HPDE6-E6E7 (cell line): Measurements from ENCODE around the gene AKR7A2.
"Not testable (repeated sequence)": the region's sequence is repeated elsewhere in the genome, so short reads cannot be mapped to it uniquely, and the experiment has no call there.

ENCODE experiments used
- DNase-seq: peaks from one replicate; pipeline ENCODE4 v3.0.0; 2011; ENCODE audit warnings: missing footprints; ENCODE audit errors: extremely low spot score

Gene AKR7A2

DNA sequence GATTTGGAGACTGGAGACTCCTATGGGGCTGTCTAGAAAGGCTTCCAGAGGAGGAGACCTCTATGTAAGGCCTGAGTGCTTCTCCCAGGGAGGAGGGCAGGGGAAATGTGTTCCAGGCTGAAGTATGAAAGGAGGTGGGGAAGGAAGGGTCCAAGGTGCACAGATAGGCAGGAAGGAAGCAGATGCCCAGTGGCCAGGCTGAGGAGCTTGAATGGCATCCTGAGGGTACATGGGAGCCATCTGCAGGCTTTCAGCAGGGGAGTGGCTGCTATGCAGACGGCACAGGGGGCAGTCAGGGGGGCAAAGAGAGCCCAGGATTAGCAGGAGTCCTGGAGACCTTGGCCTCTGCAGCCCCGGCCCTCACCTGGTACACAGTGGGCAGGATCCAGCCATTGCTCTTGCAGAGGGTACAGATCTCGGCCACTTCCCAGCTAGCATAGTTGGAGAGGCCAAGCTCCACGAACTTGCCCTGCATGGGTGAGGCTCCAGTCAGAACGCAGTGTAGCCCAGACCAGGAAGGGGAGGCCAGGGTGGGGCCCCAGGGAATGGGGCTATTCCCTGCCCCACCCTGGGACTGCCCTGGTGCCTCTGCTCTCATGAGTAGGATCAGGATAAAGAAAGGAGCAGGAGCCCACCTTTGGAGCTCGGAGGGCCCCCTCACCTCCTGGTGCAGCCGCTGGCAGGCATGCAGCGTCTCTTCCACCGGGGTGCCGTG, 4.0 kb downstream of the AKR7A2 start:
- DNase-seq: no peak

DNA sequence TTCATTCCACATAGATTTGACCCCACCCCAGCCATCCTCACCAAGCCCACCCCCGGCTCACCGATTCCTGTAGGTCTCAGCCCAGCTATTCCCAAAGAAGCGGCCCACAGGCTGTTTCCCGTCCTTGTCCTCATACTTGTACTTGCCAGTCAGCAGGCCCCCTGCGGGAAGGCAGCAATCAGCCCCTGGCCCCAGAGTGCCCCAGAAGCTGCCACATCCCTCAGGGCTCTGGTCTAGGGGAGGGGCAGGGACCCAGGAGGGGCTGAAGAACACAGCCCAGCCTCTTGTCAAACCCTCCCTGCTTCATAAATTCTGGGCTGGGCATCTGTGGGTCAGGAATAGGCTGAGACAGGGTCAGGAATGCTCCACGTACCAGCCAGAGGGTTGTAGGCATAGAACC, 5.0 kb downstream of the AKR7A2 start:
- no peak for DNase-seq

DNA sequence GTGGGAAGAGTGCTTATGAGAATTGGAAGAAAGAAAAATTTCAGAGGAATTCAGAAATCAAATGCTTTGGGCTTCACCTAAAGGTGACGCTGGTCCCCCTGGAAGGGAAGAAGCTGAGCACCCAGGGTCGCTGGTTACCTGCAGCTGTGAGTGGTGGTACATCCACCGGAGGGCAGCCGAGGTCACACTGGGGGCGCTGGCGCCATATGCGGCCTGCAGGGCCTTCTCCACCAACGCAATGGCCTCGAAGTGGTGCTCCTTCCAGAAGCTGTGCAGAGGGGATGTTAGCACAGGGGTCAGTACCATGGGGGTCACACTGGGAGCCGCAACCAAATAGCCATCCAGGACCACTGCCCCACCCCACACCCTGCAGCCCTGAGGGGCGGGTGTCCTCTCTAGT, 6.1 kb downstream of the AKR7A2 start:
- no peak for DNase-seq

DNA sequence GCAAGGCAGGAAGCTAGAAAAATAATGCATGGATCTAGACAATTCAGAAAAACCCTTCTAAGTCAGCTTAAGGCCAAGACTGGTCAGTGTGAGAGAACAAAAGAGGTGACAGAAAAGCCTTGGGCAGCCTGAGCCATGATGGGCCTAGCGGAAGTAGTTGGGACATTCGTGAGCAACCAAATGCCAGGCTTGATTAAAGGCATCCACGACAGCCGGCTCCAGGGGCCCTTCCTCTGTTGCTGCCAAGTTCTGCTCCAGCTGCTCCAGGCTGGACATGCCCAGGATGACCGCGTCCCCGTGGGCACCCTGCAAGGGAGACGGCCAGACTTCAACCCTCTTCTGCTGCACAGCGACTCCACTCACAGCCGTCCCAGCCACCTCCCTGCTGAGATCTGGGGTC, 7.9 kb downstream of the AKR7A2 start:
- not testable (repeated sequence) for DNase-seq

DNA sequence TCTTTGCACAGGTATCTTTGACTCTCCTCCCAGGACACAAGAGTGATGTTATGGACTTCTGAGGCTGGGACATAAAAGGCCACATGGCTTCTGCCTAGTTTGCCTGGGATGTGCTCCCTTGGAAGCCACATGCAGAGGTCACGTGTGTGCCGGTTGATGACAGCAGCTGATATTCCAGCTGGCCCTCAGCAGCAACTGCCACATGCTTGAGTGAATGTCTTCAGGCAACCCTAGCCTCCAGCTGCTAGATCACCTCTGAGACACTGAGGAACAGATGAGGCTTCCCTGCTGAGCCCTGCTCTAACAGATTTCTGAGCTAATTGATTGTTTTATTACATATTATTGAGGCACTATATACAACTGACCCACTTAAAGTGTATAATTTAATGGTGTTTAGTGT, 11.7 kb downstream of the AKR7A2 start:
- no peak for DNase-seq

DNA sequence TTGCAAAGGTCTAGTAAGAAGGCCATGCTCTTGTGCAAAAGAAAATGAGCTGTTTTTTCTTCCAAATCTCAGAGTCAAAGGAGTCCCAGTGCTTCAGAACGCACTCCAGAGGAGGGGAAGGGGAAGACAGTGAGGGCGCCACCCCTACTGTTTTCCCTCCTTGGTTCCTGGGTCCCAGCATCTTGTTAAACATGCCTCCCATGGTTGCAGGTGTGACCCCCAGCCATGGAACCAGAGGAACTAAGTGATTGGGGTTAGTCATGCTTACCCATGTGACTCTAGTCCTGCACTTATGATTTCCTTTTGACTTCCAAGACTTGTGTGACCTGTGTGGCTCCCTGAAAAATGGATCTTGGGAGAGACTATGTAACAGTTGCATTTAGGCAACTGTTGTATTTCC, 17.3 kb downstream of the AKR7A2 start:
- no peak for DNase-seq

DNA sequence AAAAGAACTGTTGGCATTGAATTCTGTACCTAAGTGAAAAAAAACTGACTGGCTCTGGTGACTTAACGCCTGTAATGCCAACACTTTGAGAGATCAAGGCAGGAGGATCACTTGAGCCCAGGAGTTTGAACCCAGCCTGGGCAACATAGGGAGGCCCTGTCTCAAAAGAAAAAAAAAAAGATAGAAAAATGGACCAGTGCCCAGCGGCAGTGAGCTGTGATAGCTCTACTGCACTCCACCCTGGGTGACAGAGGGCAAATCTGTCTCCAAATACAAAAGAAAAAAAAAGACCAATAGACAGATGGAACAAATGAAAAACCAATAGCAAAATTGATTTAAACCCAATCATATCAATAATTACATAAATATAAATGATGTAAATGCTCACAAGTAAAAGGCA, 22.7 kb downstream of the AKR7A2 start:
- no peak for DNase-seq

DNA sequence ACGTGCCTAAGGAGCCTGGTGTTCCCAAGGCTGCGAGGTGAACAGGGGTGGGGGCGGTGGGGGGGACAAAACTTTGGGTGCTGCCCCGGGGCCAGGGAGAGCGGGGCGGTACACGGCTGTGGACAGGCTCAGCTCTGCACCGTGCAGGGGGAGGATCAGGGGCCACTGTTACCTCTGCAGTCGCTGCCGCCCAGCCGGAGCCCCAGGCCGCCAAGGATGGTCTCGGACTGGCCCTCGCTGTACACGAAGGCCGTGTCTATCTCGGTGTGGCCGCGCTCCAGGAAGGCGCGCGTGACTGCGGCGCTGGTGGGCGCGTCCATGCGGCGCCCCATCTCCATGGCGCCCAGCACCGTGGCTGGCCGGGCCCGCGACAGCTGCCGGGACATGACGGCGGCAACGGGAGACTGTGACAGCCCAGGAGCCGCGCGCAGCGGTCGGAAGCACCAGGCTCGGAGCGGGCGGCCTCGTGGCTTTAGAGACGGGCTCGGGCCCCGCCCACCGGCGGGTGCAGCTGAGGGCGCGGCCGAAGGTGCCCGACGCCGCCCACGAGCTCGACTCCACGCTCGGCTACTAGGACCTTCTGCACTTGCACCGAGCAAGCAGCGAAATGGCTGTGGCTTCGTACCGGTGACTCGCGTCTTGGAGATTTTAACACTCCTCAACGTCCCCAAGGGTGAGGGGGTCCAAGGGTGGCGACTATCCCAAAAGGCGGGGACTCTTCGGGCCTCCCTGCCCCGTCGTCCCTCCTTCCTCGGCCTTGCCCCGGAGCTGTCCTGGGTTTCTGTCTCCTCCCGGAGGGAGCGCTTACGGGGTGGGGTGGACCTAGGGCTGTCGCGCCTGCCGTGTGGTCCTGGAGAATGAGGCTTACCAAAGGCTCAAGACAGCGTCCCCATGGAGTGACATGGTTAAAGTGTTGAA, 23.4 kb downstream of the AKR7A2 start, which contains the start of gene AKR7A3:
AKR7A3 (minus strand) TSS at position 447 of the 918 bp plus-strand sequence; CDS start at position 386, 61 bp downstream.
- peak; percentile 53 for DNase-seq

DNA sequence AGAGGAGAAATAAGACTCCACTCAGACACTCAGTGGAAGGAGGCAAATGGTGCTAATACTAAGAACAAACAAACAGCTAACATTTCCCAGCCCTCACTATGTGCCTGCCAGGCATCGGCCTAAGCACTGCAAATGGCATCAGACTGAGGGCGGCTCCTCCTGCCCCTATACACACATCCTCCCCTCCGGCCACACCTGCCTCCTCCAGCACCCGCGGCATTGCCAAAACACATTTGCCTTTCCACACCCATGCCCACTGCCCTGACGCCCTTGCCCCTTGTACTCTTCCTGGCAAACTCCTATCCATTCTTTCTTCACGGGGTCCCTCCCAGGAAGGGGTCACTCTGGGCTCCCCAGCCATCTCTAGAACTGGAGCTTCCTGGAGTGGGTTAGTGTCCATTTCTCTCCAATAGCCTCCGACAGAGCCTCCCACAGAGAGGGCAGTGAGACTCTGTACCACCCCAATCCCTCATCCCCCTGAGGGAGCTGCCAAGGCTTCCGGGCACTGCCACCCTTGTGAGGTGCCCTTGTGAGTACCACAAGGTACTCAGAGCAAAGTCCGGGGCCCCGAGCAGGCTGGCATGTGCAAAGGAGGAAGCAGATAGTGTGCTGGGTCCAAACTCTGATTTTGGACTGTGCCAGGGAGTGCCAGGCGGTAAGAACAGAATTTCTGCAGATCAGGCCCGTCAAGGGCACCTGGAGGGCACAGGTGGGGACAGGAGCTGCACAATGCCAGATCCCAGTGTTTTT, 24.3 kb downstream of the AKR7A2 start:
- no peak for DNase-seq

DNA sequence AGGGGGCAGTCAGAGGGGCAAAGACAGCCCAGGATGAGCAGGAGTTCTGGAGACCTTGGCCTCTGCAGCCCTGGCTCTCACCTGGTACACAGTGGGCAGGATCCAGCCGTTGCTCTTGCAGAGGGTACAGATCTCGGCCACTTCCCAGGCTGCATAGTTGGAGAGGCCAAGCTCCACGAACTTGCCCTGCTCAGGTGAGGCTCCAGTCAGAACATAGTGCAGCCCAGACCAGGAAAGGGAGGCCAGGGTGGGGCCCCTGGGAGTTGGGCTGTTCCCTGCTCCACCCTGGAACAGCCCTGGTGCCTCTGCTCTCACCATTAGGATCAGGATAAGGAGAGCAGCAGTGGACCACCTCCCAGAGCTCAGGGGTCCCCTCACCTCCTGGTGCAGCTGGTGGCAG, 26.1 kb downstream of the AKR7A2 start:
- DNase-seq: not testable (repeated sequence)

DNA sequence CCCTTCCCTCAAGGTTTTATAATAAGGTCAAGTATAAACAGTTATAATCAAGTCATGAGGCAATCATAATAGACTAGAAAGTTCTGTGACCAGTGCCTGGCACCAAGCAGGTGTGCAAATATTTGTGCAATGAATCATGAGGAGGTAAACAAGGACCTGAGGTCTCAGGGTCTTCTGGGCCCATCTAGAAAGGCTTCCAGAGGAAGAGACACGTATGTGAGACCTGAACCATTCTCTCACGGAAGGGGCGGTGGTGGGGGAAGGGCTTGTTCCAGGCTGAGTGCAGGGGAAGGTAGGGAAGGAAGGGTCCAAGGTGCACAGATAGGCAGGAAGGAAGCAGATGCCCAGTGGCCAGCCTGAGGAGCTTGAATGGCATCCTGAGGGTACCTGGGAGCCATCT, 26.6 kb downstream of the AKR7A2 start:
- DNase-seq: not testable (repeated sequence)

DNA sequence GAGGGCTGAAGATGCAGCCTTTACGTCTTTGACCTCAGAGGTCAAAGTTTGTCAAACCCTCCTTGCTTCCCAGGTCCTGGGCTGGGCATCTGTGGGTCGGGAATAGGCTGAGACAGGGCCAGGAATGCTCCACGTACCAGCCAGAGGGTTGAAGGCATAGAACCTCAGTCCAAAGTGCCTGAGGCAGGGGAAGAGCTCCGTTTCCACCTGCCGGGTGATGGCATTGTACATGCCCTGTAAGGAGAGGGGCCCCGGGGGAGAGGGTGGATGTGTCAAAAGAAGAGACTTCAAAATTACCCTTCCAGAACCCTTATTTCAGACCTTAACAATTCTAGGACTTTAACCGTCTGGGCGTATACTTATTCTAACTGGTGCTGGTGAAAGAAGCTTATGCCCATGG, 27.1 kb downstream of the AKR7A2 start:
- no peak for DNase-seq

DNA sequence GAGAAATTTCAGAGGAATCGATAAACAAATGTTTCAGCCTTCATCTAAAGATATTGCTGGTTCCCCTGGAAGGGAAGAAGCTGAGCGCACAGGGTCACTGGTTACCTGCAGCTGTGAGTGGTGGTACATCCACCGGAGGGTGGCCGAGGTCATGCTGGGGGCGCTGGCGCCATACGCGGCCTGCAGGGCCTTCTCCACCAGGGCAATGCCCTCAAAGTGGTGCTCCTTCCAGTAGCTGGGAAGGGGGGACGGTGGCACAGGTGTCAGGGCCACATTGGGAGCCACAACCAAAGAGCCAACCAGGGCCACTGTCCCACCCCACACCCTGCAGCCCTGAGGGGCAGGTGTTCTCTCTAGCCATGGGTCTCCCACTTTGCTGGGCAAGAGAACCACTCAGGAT, 28.1 kb downstream of the AKR7A2 start:
- DNase-seq: no peak

DNA sequence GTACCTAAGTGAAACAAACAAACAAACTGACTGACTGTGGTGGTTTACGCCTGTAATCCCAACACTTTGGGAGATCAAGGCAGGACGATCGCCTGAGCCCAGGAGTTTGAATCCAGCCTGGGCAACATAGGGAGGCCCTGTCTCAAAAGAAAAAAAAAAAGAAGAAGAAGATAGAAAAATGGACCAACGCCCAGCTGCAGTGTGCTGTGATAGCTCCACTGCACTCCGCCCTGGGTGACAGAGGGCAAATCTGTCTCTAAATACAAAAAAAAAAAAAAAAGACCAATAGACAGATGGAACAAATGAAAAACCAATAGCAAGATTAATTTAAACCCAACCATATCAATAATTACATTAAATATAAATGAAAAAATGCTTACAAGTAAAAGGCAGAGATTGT, 37.3 kb downstream of the AKR7A2 start:
- DNase-seq: no peak

DNA sequence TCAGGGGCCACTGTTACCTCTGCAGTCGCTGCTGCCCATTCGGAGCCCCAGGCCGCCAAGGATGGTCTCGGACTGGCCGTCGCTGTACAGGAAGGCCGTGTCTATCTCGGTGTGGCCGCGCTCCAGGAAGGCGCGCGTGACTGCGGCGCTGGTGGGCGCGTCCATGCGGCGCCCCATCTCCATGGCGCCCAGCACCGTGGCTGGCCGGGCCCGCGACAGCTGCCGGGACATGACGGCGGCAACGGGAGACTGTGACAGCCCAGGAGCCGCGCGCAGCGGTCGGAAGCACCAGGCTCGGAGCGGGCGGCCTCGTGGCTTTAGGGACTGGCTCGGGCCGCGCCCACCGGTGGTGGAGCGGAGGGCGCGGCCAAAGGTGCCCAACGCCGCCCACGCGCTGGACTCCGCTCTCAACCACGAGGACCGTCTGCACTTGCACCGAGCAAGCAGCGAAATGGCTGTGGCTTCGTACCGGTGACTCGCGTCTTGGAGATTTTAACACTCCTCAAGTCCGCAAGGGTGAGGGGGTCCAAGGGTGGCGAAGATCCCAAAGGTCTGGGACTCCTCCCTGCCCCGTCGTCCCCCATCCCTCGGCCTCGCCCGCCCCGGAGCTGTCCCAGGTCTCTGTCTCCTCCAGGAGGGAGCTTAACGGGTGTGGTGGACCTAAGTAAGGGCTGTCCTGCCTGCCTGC, 38.0 kb downstream of the AKR7A2 start:
- DNase-seq: not testable (repeated sequence)

DNA sequence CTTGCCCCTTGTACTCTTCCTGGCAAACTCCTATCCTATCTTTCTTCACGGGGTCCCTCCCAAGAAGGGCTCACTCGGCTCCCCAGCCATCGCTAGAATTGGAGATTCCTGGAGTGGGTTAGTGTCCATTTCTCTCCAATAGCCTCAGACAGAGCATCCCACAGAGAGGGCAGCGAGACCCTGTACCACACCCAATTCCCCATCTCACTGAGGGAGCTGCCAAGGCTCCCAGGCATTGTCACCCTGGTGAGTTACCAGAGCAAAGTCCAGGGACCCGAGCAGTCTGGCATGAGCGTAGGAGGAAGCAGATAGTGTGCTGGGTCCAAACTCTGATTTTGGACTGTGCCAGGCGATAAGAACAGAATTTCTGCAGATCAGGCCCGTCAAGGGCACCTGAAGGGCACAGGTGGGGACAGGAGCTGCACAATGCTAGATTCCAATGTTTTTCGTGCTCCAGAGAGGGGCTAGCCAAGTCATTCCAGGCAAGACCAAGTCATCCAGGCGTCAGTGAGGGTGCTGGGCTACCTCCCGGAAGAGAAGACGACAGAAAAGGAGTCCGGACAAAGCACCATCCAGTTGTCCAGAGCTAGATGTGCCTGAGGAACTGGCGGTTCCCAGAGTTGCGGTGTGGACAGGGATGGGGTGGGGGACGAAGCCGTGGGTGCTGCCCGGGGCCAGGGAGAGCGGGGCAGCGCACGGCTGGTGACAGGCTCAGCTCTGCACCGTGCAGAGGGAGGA, 38.7 kb downstream of the AKR7A2 start:
- no peak for DNase-seq

DNA sequence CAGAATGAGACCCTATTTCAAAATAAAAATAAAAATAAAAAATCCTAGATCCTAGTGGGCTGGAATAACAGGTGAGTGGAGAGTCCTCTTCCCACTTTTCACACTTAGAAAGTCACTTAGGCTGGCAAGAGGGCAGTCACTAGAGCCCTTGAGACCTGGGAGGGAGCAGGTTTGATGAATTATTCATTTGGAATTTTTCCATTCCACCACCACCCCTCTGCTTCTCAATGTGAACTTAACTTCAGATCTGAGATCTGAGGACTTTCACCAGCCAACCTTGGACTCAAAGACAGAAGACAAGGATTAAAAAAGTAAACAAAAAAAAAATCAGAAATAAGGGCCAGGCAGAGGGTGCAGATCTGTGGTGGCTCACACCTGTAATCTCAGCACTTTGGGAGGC, 39.9 kb downstream of the AKR7A2 start:
- no peak for DNase-seq

DNA sequence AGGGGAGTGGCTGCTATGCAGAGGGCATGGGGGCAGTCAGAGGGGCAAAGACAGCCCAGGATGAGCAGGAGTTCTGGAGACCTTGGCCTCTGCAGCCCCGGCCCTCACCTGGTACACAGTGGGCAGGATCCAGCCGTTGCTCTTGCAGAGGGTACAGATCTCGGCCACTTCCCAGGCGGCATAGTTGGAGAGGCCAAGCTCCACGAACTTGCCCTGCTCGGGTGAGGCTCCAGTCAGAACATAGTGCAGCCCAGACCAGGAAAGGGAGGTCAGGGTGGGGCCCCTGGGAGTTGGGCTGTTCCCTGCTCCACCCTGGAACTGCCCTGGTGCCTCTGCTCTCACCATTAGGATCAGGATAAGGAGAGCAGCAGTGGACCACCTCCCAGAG, 41.6 kb downstream of the AKR7A2 start:
- not testable (repeated sequence) for DNase-seq

DNA sequence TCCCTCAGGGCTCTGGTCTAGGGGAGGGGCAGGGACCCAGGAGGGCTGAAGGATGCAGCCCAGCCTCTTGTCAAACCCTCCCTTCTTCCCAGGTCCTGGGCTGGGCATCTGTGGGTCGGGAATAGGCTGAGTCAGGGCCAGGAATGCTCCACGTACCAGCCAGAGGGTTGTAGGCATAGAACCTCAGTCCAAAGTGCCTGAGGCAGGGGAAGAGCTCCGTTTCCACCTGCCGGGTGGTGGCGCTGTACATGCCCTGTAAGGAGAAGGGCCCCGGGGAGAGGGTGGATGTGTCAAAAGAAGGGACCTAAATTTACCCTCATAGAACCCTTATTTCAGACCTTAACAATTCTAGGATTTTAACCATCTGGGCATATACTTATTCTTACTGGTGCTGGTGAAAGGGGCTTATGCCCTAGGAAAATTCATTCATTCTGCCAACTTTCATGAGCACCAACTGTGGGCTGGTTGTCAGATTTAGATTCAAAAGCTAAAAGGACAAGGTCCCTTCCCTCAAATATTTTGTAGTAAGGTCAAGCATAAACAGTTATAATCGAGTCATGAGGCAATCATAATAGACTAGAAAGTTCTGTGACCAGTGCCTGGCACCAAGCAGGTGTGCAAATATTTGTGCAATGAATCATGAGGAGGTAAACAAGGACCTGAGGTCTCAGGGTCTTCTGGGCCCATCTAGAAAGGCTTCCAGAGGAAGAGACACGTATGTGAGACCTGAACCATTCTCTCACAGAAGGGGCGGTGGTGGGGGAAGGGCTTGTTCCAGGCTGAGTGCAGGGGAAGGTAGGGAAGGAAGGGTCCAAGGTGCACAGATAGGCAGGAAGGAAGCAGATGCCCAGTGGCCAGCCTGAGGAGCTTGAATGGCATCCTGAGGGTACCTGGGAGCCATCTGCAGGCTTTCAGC, 42.3 kb downstream of the AKR7A2 start:
- DNase-seq: not testable (repeated sequence)

DNA sequence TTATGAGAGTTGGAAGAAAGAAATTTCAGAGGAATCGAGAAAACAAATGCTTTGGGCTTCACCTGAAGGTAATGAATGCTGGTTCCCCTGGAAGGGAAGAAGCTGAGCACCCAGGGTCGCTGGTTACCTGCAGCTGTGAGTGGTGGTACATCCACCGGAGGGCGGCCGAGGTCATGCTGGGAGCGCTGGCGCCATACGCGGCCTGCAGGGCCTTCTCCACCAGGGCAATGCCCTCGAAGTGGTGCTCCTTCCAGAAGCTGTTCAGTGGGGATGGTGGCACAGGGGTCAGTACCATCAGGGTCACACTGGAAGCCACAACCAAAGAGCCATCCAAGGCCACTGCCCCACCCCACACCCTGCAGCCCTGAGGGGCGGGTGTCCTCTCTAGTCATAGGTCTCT, 43.5 kb downstream of the AKR7A2 start:
- DNase-seq: no peak
